Endothelial cell of umbilical vein (primary cell): ENCODE results near the gene ANP32B.

ENCODE experiments used
- EZH2 ChIP-seq: IDR thresholded peaks from 2 replicates; pipeline ENCODE4 v1.6.1; 2012; ENCODE audit warnings: borderline replicate concordance, low read depth, mild to moderate bottlenecking, moderate library complexity, low read length, inconsistent platforms; ENCODE audit not compliant: severe bottlenecking
- POLR2A ChIP-seq: IDR thresholded peaks from 2 replicates; pipeline ENCODE4 v1.6.1; 2012; ENCODE audit warnings: low read depth, mild to moderate bottlenecking, control low read depth, low read length

DNA sequence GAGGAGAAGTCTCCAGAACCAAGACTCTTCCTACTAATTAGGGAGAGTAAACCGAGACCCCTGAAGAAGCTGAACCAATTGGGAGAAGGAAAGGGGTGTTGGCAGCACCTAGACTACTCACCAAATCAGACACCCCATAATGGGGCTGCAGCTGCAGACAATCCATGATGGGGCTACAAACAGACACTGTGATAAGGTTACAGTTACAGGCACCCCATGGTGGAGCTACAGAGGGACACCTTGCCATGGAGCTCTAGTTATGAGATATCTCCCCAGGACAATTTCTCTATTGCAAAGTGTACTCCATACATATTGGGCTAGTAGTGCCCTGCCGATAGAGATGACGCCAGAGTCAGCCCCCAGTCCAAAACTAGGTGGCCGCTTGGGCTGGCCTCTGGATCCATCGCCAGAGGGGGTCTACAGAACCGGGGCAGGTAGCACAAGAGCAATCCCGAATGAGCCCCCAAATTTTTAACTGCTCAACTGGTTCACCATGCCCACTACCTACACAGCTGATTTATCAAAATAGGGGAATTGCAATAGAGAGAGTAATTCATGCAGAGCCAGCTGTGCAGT is 71.3 kb downstream of the ANP32B start:
- no peak for TF ChIP-seq POLR2A
- no peak for TF ChIP-seq EZH2
